GM21360 (cell line): Measurements from ENCODE around the gene KIF3B.
"Not testable (repeated sequence)": the region's sequence is repeated elsewhere in the genome, so short reads cannot be mapped to it uniquely, and the experiment has no call there.

ENCODE experiments used
- ATAC-seq: cut with Tn5 transposase; IDR thresholded peaks from one replicate; pipeline ENCODE4 v1.9.1; 2021; ENCODE audit warnings: mild to moderate bottlenecking, moderate library complexity; ENCODE audit not compliant: unreplicated experiment

KIF3B gene

GRCh38 chr20:32355417-32355841 is 78.0 kb downstream of the KIF3B start:
- ATAC-seq, result no peak

DNA sequence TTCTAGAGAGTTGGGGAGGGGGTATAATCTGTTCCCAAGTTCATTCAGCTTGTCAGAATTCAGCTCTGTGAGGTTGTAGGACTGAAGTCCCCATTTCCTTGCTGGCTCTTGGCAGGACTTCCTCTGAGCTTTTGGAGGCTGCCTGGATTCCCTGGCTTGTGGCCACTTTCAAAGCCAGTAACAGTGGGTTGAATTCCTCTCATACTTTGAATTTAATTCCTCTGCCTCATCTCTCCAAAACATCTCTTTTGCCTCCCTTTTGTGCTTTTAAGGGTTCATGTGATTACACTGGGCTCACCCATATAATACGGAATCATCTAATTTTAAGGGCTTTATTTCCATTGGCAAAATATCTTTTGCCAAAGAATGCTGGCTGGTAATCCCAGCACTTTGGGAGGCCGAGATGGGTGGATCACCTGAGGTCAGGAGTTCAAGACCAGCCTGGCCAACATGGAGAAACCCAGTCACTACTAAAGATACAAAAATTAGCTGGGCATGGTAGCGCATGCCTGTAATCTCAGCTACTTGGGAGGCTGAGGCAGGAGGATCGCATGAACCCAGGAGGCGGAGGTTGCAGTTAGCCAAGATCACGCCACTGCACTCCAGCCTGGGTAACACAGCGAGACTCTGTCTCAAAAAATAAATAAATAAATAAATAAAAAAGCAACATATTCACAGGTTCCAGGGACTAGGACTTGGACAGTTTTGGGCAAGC is 78.6 kb downstream of the KIF3B start:
- not testable (repeated sequence) for ATAC-seq

DNA sequence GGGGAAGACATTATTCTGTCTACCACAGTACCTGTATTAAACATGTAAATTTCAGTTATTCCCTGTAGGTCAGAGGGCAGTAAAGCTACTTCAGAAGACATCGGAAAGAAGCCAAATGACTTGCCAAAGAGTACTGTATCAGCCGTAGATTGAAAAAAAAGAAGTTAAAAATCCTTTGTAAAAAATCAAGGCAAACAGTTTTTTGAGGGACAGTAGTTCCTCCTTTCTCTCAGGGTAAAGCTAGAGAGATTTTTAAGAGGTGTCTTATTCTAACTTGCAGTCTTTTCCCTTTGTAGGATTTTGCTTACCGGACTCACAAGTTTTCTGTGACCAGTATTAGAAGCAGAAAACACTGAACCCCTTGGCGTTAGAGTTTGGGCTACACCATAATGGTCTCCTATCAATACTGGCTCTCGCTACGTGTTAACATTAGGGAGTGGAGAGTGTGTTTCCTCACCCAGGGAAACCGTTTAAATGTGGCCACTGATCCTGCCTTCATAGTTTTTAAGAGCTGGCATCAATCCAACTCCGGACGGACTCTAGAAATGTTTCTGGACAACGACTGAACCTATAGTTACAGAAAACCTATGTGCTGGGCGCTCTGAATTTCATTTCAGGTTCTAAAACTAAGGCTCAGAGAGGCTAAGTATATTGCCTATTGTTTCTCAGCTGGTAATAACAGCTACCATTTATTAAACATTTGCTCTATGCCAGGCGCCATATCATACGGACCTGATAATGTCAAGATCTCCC is 79.3 kb downstream of the KIF3B start:
- ATAC-seq, result no peak

GRCh38 chr20:32357375-32357868 is 80.0 kb downstream of the KIF3B start:
- ATAC-seq, result no peak

DNA sequence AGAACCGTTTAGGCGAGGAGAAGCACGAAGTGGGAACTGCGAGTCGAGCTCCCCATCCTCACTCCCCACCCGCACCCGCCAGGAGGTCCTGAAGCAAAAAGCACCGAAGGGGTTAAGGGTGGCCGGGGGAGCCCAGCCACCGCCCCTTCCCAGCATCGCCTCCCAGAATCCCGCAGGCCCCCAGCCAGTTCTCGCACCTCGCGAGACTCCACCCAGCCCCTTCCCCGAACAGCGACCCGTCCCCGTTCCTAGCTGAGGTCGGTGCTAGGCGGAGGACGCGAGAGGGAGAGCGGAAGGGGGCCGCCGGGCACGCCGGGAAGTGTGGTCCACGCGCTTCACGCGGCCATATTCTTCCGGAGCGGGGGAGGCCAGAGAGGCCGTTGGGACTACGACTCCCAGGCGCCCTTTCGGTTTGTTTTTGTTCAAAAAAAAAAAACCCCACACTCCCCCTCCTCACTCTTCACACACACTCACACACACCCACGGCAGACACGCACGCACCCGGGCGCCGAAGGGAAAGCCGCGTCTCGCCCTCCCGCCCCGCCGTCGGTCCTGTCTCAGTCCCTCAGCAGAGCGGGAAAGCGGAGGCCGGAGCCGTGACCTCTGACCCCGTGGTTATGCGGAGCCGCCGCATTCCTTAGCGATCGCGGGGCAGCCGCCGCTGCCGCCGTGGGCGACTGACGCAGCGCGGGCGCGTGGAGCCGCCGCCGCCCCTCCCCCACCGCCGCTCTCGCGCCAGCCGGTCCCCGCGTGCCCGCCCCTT is 80.6 kb downstream of the KIF3B start, which contains the start of gene ASXL1:
TSS of gene ASXL1 (plus strand) at position 463 of the 763 bp plus-strand sequence. CDS start 445 bp downstream, outside the sequence.
- ATAC-seq, result peak; percentile 61

DNA sequence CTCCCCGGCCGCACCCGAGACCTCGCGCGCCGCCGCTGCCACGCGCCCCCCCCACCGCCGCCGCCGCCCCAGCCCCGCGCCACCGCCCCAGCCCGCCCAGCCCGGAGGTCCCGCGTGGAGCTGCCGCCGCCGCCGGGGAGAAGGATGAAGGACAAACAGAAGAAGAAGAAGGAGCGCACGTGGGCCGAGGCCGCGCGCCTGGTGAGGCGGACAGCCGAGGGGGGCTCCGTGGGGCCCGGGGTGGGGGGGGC is 81.1 kb downstream of the KIF3B start:
- no peak for ATAC-seq

- peak; percentile 14 for ATAC-seq
These were observed 81.6 kb downstream of the KIF3B start for GRCh38 chr20:32358883-32359632.

DNA sequence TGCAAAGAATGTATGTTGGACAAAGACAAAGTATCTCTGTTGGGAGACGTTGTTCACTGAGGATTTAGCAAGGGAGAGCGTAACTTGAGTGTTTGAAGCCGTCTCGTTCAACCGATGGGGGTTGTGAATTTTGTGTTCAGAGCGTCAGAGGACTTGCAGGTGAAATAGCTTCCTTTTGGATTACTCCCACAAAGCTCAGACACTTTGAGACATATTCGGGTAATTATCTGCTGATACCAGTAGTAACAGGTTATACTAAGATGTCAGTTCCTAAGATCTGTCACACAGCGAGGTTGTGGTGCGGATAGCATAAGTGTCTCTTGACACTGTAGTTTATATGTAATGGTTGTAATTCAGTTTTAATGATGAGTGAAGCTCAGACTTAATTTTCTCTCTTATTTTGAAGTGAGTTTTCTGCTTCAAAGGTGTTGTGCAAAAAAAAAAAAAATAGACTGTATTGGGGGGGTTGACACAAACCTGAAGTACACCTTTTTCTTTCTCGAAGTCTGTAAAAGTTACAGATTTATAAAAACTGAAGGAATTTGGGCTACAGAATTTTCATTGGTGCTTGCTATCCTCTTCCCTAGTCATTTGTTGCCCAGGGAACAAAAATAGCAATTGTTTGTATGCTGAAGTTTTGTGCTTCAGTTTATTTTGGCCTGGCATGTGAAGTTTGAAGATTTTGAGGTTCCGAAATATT is 82.3 kb downstream of the KIF3B start:
- ATAC-seq, result no peak

GRCh38 chr20:32360333-32360634 is 82.8 kb downstream of the KIF3B start:
- ATAC-seq, result no peak

- ATAC-seq, result no peak
These were observed 85.5 kb downstream of the KIF3B start for GRCh38 chr20:32362901-32363364.

- ATAC-seq, result no peak
These were observed 86.0 kb downstream of the KIF3B start for GRCh38 chr20:32363492-32363891.

- no peak for ATAC-seq
These were observed 87.2 kb downstream of the KIF3B start for GRCh38 chr20:32364554-32365208.

DNA sequence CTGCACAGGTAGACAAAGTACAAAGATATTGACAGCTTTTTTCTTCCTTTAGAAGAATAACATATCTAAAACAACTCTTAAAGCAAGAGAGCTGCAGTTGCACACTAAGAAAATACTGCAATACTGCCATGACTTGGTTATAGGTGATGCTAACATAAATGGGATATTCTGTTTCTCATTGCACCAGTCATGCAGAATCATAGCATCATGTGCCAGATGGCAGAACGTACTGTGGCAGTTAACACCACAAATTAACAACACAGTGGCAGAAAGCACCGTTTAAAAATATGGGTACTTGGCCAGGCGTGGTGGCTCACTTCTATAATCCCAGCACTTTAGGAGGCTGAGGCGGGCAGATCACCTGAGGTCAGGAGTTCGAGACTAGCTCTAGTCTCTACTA is 88.1 kb downstream of the KIF3B start:
- ATAC-seq, result no peak

GRCh38 chr20:32366380-32366779 is 88.9 kb downstream of the KIF3B start:
- ATAC-seq, result peak; percentile 40

- no peak for ATAC-seq
These were observed 90.9 kb downstream of the KIF3B start for GRCh38 chr20:32368323-32368722.

DNA sequence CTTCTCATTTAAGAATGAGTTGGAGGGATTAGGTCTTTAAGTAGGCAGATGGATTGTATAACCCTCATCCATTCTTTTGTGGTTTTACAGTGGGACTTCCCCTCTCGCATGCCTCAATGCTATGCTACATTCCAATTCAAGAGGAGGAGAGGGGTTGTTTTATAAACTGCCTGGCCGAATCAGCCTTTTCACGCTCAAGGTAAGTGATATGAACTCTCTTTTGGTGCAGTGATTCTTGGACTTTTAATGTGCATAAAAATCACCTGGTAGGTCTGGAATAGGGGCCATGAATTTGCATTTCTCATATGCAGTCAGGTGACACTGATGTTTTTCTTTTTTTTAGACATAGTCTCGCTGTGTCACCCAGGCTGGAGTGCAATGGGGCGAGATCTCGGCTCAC is 91.5 kb downstream of the KIF3B start:
- no peak for ATAC-seq

DNA sequence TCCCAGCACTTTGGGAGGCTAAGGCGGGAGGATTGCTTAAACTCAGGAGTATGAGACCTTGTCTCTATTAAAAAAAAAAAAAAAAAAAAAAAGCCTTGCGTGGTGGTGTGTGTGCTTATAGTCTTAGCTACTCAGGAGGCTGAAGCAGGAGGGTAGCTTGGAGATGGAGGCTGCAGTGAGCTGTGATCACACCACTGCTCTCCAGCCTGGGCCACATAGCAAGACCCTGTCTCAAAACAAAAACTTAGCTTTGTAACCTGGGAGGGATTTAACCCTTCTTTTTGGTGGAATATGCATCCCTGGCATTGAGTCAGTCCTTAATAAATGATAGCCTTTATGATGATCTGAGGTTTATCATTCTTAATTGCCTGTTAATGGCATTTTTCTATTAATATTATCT is 93.4 kb downstream of the KIF3B start:
- ATAC-seq, result no peak

- ATAC-seq, result no peak
These were observed 101.0 kb downstream of the KIF3B start for GRCh38 chr20:32378461-32378860.

- ATAC-seq, result not testable (repeated sequence)
These were observed 102.6 kb downstream of the KIF3B start for GRCh38 chr20:32380037-32380436.

DNA sequence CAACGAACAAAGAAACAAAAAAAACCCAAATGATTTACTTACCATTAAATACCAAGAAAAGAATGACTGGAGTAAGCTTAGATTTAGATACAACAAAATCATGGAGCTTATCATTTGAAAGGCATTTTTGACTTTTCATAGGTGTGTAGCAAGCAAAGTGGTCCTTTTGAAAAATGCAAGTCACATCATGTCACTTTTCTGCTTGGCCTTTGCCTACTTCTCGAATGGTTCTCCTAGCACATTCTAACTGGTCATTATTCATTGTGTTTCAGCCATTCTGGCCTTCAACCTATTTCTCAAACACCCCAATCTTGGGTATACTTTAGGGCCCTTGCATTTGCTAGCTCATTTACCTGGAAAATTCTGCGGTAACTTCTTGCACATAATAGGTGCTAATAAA is 103.3 kb downstream of the KIF3B start:
- no peak for ATAC-seq
